ENCODE results near the gene ADGRA1.
A peak's percentile ranks its signal among the peaks of the same experiment; 100 is the strongest.

The ADGRA1 gene

DNA sequence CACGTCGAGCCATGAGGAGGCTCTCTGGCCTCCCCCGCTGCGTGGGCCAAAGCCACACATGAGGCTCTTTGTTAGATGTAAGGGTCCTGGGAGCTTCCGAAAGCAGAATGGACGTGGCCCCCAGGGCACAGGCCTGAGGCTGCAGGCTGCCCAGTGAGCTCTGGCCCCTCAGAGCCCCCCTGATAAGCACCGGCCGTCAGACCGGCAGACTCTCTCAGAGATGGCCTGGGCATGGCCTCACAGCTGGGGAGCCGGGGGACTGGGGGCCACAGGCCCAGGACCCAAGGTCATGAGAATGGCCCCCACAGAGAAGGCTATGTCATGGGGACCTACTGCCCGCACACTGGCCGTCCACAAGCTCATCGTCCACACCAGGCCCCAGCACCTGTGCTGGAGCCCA is 31.7 kb upstream of the ADGRA1 start:
- DNase-seq (ENCODE audit: low spot score) = no peak

- no peak for DNase-seq (ENCODE audit: low spot score)
These were observed 31.0 kb upstream of the ADGRA1 start for GRCh38 chr10:133056651-133057178.

DNA sequence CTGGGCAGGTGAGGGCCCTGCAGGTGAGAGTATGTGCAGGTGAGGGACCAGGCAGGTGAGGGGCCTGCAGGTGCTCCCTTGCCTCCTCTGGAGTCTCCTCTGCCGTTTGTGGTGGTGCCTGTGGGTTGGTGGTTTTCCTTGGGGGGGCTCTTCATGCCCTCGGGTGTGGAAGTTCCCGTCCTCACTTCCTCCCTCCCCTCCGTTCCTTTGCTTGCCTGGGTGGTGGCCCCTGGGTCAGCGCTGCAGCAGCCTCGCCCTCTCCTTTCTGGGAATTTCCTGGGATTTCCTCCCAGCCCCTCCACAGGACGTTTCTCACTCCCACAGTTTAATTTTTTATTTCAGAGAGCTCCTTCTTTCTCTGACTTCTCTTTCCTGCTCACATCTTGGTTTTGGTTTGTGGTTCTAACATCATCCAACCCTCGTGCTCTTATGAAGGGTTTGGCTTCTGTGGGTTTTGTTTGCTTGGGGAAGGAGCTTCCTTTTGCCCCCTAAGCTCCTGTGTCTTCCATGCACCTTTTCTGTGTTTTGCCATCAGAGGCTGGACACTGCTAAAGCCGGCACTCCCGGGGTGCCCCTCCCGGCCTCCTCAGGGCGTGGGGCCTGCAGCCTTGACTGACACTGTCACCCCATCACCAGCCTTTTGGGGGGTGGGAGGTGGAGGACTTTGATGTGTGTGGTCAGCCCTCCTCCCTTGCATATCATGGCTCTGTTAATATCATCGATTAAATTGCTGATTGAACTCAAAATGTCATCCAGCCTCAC is 29.2 kb upstream of the ADGRA1 start:
- DNase-seq (ENCODE audit: low spot score) = peak; percentile 43

- no peak for DNase-seq (ENCODE audit: low spot score)
These were observed 28.6 kb upstream of the ADGRA1 start for GRCh38 chr10:133059093-133059470.

- DNase-seq (ENCODE audit: low spot score) = no peak
These were observed 28.2 kb upstream of the ADGRA1 start for GRCh38 chr10:133059571-133059970.

- no peak for DNase-seq (ENCODE audit: low spot score)
These were observed 27.7 kb upstream of the ADGRA1 start for GRCh38 chr10:133060022-133060421.

GRCh38 chr10:133060466-133060865 is 27.3 kb upstream of the ADGRA1 start:
- no peak for DNase-seq (ENCODE audit: low spot score)

- DNase-seq (ENCODE audit: low spot score) = no peak
These were observed 26.8 kb upstream of the ADGRA1 start for GRCh38 chr10:133060881-133061280.

DNA sequence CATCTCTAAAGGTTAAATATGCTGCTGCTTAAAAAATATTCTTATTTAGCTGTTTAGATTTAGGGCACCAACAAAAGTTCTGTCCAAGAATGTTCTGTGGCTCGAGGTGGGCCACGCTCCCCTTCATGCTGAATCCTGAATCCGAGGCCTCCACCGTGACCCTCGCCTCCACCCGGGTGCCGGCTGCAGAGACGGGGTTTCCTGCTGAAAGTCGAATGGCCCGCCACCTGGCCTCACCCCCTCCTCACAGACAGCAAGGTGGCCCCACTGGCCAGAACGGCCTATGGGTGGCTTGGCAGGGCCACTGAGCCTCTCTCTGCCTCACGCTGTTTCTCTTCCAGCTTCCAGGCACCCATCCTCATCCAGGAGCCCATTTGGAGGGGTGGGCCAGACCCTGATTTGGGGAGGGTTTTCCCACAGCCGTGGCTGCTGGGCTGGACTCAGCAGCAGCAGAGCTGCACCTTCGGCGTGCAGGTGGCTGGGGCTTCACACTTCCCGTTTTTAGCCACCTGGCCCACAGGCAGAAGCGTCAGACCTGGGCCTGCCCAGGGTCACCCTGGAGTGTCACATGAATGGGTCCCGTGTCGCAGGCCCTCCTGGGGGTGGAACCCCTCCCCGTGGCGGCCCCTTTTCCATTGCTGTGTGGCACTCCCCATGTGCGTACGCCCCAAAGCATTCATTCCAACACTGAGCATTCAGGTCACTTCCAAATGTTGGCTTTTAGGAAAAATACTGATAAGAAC is 26.3 kb upstream of the ADGRA1 start:
- no peak for DNase-seq (ENCODE audit: low spot score)

DNA sequence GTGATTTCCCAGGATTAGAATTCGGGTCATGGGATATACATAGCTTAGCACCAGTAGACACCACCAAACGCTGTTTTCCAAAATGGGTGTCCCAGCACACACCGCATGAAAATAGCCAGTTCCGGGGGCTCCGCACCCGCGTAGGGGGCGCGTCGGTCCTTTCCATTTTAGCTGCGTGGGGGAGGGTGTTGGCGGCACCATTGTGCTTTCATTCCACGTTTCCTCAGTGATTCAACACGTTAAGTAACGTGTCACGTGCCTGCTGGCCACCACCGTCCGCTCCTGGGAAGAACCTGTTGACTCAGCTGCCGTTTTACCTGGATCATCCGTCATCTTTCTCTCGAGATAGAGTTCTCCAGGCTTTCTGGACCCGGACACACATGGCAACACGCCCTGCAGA is 25.6 kb upstream of the ADGRA1 start:
- no peak for DNase-seq (ENCODE audit: low spot score)

GRCh38 chr10:133062635-133063034 is 25.1 kb upstream of the ADGRA1 start:
- no peak for DNase-seq (ENCODE audit: low spot score)

DNA sequence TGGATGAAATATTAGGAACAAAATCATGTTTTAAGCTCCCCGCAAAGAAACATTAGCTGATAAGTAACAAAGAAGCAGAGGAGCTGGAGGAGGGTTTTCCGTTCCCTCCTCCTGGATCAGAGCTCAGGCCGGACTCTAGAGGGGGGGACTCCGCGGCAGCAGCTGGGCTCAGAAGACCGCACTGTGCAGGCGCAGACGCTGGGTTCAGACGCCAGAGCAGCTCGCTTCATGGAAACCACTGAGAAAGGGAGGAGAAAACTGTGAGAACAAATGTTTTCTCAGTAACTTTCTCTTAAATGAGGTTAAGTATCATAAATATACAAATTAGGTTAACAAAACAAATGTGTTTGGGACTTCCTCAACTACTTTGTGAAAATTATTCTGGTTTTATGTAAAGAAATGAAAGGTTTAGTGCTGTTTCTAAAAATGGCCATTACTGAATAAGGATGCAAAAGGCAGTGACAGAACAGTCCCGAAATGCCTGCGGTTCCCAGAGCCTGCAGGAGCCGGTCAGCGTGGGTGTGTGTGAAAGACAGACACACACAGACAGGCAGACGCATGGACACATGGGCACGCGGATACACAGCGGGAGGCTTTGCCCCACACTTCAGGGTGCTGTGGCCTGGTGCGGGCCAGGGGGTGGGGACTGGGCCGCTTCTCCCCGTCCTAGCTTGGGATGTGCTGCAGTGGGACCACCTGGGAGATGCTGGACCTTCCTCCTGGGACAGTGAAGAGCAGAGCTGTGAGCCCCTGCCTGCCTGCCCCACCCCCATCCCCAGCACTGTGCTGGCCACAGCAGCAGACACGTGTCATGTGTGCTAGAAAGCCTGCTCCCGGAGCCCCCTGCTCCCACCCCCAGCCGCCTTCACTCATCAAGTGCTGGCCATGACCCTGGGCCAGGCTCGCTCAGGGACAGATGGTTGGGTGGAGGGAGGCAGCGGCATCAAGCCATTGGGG is 20.3 kb upstream of the ADGRA1 start:
- no peak for DNase-seq (ENCODE audit: low spot score)

DNA sequence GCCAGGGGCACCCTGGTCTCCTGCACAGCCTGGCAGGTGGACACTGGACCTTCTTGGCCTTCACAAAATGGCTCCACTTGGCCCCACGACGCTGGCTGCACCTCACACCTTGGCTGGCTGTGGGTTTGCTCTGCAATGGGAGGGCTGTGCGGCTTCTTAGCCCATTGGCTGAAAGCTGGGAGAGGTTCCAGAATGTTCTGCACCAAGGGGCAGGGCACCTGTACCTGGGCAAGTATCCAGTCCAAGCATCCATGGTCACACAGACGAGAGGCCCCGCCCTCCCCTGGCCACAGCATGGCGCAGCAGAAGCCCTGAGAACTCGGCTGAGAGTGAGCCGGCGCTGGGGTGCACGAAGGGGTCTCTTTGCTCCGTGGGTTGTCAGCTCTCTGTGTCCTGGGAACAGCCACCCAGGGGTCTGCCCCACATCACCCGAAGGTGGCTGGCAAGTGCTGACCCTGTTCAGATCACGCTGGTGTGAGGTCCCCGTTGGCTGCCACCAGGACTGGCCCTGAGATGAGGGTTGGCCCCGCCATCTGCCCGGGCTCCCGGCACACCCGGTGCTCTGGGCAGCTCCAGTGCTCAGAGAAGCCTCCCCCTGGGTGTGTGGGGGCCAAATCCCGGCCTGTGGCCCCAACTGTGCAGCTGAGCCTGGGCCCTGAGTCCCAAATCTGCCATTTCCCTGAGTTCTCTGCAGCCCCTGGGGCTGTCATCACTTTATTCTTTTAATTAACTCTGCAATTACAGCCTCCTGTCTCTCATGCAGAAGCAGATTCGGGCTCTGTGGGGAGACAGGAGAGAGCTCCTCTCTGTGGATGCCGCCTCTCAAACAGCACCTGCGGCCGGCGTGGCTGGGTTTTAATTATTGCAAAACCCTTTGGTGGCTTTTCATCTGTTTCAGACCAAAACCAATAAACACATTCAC is 19.4 kb upstream of the ADGRA1 start:
- DNase-seq (ENCODE audit: low spot score) = no peak

GRCh38 chr10:133069033-133069525 is 18.6 kb upstream of the ADGRA1 start:
- DNase-seq (ENCODE audit: low spot score) = no peak

GRCh38 chr10:133070405-133070804 is 17.3 kb upstream of the ADGRA1 start:
- DNase-seq (ENCODE audit: low spot score) = no peak

GRCh38 chr10:133070810-133071209 is 16.9 kb upstream of the ADGRA1 start:
- DNase-seq (ENCODE audit: low spot score) = no peak

- DNase-seq (ENCODE audit: low spot score) = no peak
These were observed 16.0 kb upstream of the ADGRA1 start for GRCh38 chr10:133071733-133072132.

- no peak for DNase-seq (ENCODE audit: low spot score)
These were observed 15.5 kb upstream of the ADGRA1 start for GRCh38 chr10:133072196-133072595.

- DNase-seq (ENCODE audit: low spot score) = no peak
These were observed 14.9 kb upstream of the ADGRA1 start for GRCh38 chr10:133072720-133073390.

Measured in AG08396 (cell line).